Panc1 (cell line): Measurements from ENCODE around the gene KATNAL1.

ENCODE experiments used
- POLR2AphosphoS5 ChIP-seq: IDR thresholded peaks from 2 replicates; pipeline ENCODE4 v1.6.1; 2012; ENCODE audit warnings: mild to moderate bottlenecking, low read depth, low read length, moderate library complexity
- TF ChIP-seq, protein P1 (sequence below): fragments of 450-650 bp; IDR thresholded peaks from 2 replicates; pipeline ENCODE4 v1.5.1; 2017; ENCODE audit warnings: mild to moderate bottlenecking

DNA sequence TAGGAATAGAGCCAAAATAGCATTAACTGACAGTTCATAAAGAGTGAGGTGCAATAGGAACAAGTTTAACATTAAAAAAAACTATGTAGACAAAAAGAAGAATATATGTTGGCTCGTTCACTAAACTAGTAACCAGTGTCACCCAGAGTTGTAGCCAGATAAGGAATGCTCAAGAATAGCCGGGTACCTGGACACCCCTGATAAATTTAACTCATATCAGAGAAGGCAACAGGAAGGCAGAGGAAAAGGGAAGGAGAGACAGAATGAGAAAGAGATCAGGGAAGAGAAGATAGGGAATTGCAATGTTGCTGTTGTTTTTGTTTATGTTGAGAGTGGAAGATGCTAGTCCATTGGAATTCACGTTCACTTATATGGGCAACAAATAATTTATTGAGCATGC, 31.6 kb upstream of the KATNAL1 start:
- TF ChIP-seq, protein P1, sequence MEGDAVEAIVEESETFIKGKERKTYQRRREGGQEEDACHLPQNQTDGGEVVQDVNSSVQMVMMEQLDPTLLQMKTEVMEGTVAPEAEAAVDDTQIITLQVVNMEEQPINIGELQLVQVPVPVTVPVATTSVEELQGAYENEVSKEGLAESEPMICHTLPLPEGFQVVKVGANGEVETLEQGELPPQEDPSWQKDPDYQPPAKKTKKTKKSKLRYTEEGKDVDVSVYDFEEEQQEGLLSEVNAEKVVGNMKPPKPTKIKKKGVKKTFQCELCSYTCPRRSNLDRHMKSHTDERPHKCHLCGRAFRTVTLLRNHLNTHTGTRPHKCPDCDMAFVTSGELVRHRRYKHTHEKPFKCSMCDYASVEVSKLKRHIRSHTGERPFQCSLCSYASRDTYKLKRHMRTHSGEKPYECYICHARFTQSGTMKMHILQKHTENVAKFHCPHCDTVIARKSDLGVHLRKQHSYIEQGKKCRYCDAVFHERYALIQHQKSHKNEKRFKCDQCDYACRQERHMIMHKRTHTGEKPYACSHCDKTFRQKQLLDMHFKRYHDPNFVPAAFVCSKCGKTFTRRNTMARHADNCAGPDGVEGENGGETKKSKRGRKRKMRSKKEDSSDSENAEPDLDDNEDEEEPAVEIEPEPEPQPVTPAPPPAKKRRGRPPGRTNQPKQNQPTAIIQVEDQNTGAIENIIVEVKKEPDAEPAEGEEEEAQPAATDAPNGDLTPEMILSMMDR: no peak
- no peak for TF ChIP-seq POLR2AphosphoS5
